ENCODE results near the gene CRISPLD2.

DNA sequence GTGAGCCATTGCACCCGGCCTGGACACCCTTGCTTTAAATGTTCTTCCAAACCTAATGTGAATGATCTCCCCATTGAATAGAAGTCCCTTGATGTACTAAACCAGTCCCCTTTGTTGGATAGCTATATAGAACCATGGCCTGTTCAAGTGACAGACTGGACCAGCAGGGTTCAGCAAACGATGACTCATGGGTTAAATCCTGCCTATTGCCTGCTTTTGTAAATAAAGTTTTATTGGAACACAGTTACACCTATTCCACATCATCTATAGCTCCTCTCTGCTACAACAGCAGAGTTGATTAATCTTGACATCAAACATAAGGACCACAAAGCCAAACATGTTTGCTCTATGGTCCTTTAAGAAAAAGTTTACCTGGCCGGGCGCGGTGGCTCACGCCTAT lies 56.1 kb downstream of the CRISPLD2 start:
- TF ChIP-seq, protein P1, sequence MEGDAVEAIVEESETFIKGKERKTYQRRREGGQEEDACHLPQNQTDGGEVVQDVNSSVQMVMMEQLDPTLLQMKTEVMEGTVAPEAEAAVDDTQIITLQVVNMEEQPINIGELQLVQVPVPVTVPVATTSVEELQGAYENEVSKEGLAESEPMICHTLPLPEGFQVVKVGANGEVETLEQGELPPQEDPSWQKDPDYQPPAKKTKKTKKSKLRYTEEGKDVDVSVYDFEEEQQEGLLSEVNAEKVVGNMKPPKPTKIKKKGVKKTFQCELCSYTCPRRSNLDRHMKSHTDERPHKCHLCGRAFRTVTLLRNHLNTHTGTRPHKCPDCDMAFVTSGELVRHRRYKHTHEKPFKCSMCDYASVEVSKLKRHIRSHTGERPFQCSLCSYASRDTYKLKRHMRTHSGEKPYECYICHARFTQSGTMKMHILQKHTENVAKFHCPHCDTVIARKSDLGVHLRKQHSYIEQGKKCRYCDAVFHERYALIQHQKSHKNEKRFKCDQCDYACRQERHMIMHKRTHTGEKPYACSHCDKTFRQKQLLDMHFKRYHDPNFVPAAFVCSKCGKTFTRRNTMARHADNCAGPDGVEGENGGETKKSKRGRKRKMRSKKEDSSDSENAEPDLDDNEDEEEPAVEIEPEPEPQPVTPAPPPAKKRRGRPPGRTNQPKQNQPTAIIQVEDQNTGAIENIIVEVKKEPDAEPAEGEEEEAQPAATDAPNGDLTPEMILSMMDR (conservative IDR thresholded peaks at IDR 0.05; ENCODE audit: low read length) = no peak
- TF ChIP-seq EZH2phosphoT487 (IDR thresholded peaks at IDR 0.05; ENCODE audit: borderline replicate concordance, low read depth, low read length) = no peak

Measured in OCI-LY7 (cell line).